ENCODE measurements around the gene GPR132. TPM values are rescaled to one million over a fixed set of nuclear protein-coding genes. Genes with fewer than 3 reads are reported as not detected.

Gene GPR132
- total RNA-seq, 2 experiments from 2014 or later, result 44.2 to 46.6 TPM

GRCh38 chr14:105013150-105013785, 52.0 kb downstream of the GPR132 start:
- H3K9me3 Mint-ChIP-seq, result no peaks in the 10 kb centered on the region
- no peak overlapping the region for H3K4me3 Mint-ChIP-seq
- H3K27ac Mint-ChIP-seq, result no peak overlapping the region
- ChIA-PET CTCF (interaction anchor here (0.7 to 1.2 kb wide), 2 partner anchors 13 to 24 kb away, joined by 3 read pairs; no protein-coding TSS in a partner anchor), POLR2A (no interaction called here)
- peaks cover 53% of the 10 kb centered on the region for H3K4me1 Mint-ChIP-seq
- DNase-seq, result no peak
- peaks cover 51% of the 10 kb centered on the region for H3K36me3 Mint-ChIP-seq (ENCODE audit: low read depth)
- H3K27me3 Mint-ChIP-seq, result no peaks in the 10 kb centered on the region

GRCh38 chr14:105012171-105012985, 52.9 kb downstream of the GPR132 start:
- H3K27me3 Mint-ChIP-seq, result no peaks in the 10 kb centered on the region
- DNase-seq, result no peak
- H3K9me3 Mint-ChIP-seq, result no peaks in the 10 kb centered on the region
- no peak overlapping the region for H3K4me3 Mint-ChIP-seq
- peaks cover 46% of the 10 kb centered on the region for H3K4me1 Mint-ChIP-seq
- POLR2A ChIA-PET, result no interaction called here
- H3K36me3 Mint-ChIP-seq (ENCODE audit: low read depth), result peaks cover 51% of the 10 kb centered on the region
- CTCF ChIA-PET, result interaction anchor here (1.0 to 1.7 kb wide), 3 partner anchors 10 to 49 kb away, joined by 3 to 7 read pairs (median 3); no protein-coding TSS in a partner anchor
- H3K27ac Mint-ChIP-seq, result peak overlapping the region; percentile 19

GRCh38 chr14:105011312-105011990, 53.8 kb downstream of the GPR132 start:
- POLR2A ChIA-PET, result no interaction called here

GRCh38 chr14:105010891-105011291, 54.3 kb downstream of the GPR132 start:
- DNase-seq, result no peak
- no peaks in the 10 kb centered on the region for H3K27me3 Mint-ChIP-seq
- no peak overlapping the region for H3K4me3 Mint-ChIP-seq
- no peaks in the 10 kb centered on the region for H3K9me3 Mint-ChIP-seq
- POLR2A ChIA-PET, result no interaction called here
- CTCF ChIA-PET, result interaction anchor here (1.0 to 1.4 kb wide), 2 partner anchors 10 to 50 kb away, joined by 3 to 4 read pairs; partner anchors contain the start of gene CDCA4
- peaks cover 47% of the 10 kb centered on the region for H3K36me3 Mint-ChIP-seq (ENCODE audit: low read depth)
- peaks cover 32% of the 10 kb centered on the region for H3K4me1 Mint-ChIP-seq
- H3K27ac Mint-ChIP-seq, result no peak overlapping the region

More at GRCh38 chr14:105011312-105011990, 53.8 kb downstream of the GPR132 start:
- Mint-ChIP-seq H3K36me3 (ENCODE audit: low read depth) (peaks cover 51% of the 10 kb centered on the region), H3K4me1 (peaks cover 37% of the 10 kb centered on the region), H3K4me3 (no peak overlapping the region), H3K27ac (no peak overlapping the region), H3K27me3 (no peaks in the 10 kb centered on the region), H3K9me3 (no peaks in the 10 kb centered on the region)
- no peak for DNase-seq
- CTCF ChIA-PET, result interaction anchor here (1.0 to 1.7 kb wide), 4 partner anchors 9 to 49 kb away, joined by 3 to 7 read pairs (median 4); partner anchors contain the start of gene CDCA4

GRCh38 chr14:105010106-105010505, 55.1 kb downstream of the GPR132 start:
- Mint-ChIP-seq H3K9me3 (no peaks in the 10 kb centered on the region), H3K27ac (peak overlapping the region; percentile 46), H3K36me3 (ENCODE audit: low read depth) (peaks cover 41% of the 10 kb centered on the region), H3K27me3 (no peaks in the 10 kb centered on the region), H3K4me1 (peaks cover 24% of the 10 kb centered on the region), H3K4me3 (no peak overlapping the region)
- no peak for DNase-seq
- CTCF ChIA-PET, result no interaction called here
- POLR2A ChIA-PET, result no interaction called here

- no peak overlapping the region for H3K27ac Mint-ChIP-seq
- peaks cover 39% of the 10 kb centered on the region for H3K36me3 Mint-ChIP-seq (ENCODE audit: low read depth)
- no peaks in the 10 kb centered on the region for H3K9me3 Mint-ChIP-seq
- POLR2A ChIA-PET, result interaction anchor here (0.7 kb wide), 1 partner anchor 364 kb away, joined by 3 read pairs; no protein-coding TSS in a partner anchor
- DNase-seq, result no peak
- no peaks in the 10 kb centered on the region for H3K27me3 Mint-ChIP-seq
- peaks cover 4% of the 10 kb centered on the region for H3K4me1 Mint-ChIP-seq
- CTCF ChIA-PET, result interaction anchor here (4.2 kb wide), 1 partner anchor 11 kb away, joined by 21 read pairs; the partner anchor contains the start of gene CDCA4
- no peak overlapping the region for H3K4me3 Mint-ChIP-seq
These were observed 57.5 kb downstream of the GPR132 start for GRCh38 chr14:105007593-105008264.

GRCh38 chr14:105006831-105007592, 58.2 kb downstream of the GPR132 start:
- Mint-ChIP-seq H3K36me3 (ENCODE audit: low read depth) (peaks cover 34% of the 10 kb centered on the region), H3K27me3 (no peaks in the 10 kb centered on the region), H3K4me3 (no peak overlapping the region), H3K9me3 (no peaks in the 10 kb centered on the region), H3K4me1 (peaks cover 2% of the 10 kb centered on the region), H3K27ac (no peak overlapping the region)
- no peak for DNase-seq
- ChIA-PET POLR2A (interaction anchor here (0.7 kb wide), 1 partner anchor 363 kb away, joined by 3 read pairs; no protein-coding TSS in a partner anchor), CTCF (interaction anchor here (1.3 to 4.2 kb wide), 2 partner anchors 12 to 39 kb away, joined by 5 to 21 read pairs; partner anchors contain the start of gene CDCA4)

GRCh38 chr14:105005929-105006830, 59.0 kb downstream of the GPR132 start:
- Mint-ChIP-seq H3K36me3 (ENCODE audit: low read depth) (peaks cover 35% of the 10 kb centered on the region), H3K4me3 (no peak overlapping the region), H3K4me1 (peaks cover 2% of the 10 kb centered on the region), H3K9me3 (no peaks in the 10 kb centered on the region), H3K27me3 (no peaks in the 10 kb centered on the region), H3K27ac (no peak overlapping the region)
- ChIA-PET POLR2A (no interaction called here), CTCF (interaction anchor here (0.6 to 4.2 kb wide), 3 partner anchors 13 to 52 kb away, joined by 3 to 21 read pairs (median 5); partner anchors contain the start of gene CDCA4)
- DNase-seq, result no peak

GRCh38 chr14:105005329-105005928, 59.8 kb downstream of the GPR132 start:
- CTCF ChIA-PET, result interaction anchor here (0.6 to 4.2 kb wide), 4 partner anchors 13 to 52 kb away, joined by 3 to 21 read pairs (median 8); partner anchors contain the start of gene CDCA4
- Mint-ChIP-seq H3K27ac (peak overlapping the region; percentile 13), H3K27me3 (no peaks in the 10 kb centered on the region), H3K4me3 (no peak overlapping the region), H3K4me1 (peaks cover 2% of the 10 kb centered on the region), H3K36me3 (ENCODE audit: low read depth) (peaks cover 33% of the 10 kb centered on the region), H3K9me3 (no peaks in the 10 kb centered on the region)
- POLR2A ChIA-PET, result no interaction called here
- DNase-seq, result no peak
